ENCODE results near the gene PWP1.
A peak's percentile ranks its signal among the peaks of the same experiment; 100 is the strongest.
"Not testable (repeated sequence)": the region's sequence is repeated elsewhere in the genome, so short reads cannot be mapped to it uniquely, and the experiment has no call there.

The PWP1 gene

DNA sequence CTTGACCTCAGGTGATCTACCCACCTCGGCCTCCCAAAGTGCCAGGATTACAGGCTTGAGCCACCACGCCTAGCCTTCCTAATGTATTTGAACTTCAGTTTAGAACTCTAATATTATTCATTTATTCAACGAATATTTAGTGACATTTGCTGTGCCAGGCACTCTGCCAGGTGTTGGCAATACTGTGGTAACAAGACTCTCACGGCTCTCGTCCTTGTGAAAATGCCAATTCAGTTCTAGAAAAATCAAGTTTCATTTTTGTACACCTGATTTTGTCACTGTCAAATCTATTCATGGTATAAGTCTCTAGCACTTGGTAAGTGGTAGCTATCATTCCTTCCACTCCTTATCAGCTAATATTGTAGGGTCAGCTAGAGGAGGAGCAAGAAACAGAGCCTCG, 6.3 kb upstream of the PWP1 start:
- no peak for DNase-seq (ENCODE audit: extremely low read depth, low read depth)
- TF ChIP-seq, protein P1, sequence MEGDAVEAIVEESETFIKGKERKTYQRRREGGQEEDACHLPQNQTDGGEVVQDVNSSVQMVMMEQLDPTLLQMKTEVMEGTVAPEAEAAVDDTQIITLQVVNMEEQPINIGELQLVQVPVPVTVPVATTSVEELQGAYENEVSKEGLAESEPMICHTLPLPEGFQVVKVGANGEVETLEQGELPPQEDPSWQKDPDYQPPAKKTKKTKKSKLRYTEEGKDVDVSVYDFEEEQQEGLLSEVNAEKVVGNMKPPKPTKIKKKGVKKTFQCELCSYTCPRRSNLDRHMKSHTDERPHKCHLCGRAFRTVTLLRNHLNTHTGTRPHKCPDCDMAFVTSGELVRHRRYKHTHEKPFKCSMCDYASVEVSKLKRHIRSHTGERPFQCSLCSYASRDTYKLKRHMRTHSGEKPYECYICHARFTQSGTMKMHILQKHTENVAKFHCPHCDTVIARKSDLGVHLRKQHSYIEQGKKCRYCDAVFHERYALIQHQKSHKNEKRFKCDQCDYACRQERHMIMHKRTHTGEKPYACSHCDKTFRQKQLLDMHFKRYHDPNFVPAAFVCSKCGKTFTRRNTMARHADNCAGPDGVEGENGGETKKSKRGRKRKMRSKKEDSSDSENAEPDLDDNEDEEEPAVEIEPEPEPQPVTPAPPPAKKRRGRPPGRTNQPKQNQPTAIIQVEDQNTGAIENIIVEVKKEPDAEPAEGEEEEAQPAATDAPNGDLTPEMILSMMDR (IDR thresholded peaks at IDR 0.05; ENCODE audit: low read depth, low read length, missing control alignments) = no peak
- no peak overlapping the region for H3K4me3 ChIP-seq (replicated peaks; ENCODE audit: low read depth, low read length)

DNA sequence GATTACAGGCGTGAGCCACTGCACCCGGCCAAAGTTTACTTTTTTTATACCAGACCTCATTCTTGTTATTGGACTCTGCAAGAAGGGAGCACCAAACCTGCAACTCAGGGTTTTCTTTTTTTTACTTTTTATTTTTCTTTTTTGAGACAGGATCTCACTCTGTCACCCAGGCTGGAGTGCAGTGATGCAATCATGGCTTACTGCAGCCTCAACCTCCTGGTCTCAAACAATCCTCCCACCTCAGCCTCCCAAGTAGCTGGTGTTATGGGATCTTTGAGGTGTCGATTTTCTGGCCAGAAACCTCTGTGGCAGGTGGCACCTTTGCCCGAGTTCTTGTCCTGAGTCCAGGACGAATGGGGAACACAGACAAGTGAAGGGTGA, 4.2 kb upstream of the PWP1 start:
- no peak overlapping the region for H3K4me3 ChIP-seq (replicated peaks; ENCODE audit: low read depth, low read length)
- TF ChIP-seq, protein P1 (IDR thresholded peaks at IDR 0.05; ENCODE audit: low read depth, low read length, missing control alignments) = no peak

DNA sequence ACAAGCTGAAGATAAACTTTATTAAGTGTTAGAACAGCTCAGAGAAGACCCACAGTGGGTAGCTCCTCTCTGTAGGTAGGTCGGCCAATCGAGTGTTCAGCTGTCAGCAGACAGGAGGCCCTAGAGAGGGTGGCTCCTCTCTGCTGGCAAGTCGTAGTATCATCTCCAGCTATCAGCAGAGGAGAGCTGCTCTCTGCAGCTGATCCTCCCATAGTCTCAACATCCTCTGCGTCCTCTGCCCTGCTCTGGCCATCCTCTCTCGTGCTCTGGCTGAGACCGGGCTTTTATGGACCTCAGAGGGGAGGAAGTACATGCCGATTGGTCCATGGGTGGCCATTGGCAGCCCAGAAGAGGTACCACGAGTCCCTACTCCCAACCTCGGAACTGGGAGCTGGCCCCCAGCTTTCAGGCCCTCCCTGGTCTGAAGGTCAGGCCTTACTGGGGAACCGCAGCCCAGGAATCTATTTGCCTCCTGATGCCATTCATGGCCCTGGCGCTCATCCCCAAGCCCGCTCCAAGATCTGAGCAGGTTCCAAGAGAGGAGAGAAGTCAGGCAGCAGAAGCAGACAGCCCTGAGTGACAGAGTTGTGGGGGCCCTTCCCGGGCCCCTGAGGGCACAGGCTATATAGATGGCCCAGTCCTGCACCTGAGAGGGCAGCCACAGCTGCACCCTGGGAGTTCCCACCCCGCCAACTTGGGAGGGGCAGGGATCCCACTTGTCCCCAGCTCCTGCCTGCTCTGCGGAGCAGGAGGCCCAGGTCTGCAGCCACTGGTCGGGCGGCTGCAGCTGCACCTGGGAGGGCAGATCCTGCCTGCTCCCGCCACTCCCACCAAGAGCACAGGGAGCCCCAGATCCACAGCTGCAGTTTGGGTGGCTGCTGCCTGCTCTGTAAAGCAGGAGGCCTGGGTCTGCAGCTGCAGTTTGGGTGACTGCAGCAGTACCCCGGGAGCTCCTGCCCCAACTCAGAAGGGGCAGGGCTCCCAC, 3.5 kb upstream of the PWP1 start:
- H3K4me3 ChIP-seq (replicated peaks; ENCODE audit: low read depth, low read length) = no peak overlapping the region
- TF ChIP-seq, protein P1 (IDR thresholded peaks at IDR 0.05; ENCODE audit: low read depth, low read length, missing control alignments) = no peak
- DNase-seq (ENCODE audit: extremely low read depth, low read depth) = no peak

More for the DNA sequence above, 4.2 kb upstream of the PWP1 start:
- DNase-seq (ENCODE audit: extremely low read depth, low read depth) = no peak

DNA sequence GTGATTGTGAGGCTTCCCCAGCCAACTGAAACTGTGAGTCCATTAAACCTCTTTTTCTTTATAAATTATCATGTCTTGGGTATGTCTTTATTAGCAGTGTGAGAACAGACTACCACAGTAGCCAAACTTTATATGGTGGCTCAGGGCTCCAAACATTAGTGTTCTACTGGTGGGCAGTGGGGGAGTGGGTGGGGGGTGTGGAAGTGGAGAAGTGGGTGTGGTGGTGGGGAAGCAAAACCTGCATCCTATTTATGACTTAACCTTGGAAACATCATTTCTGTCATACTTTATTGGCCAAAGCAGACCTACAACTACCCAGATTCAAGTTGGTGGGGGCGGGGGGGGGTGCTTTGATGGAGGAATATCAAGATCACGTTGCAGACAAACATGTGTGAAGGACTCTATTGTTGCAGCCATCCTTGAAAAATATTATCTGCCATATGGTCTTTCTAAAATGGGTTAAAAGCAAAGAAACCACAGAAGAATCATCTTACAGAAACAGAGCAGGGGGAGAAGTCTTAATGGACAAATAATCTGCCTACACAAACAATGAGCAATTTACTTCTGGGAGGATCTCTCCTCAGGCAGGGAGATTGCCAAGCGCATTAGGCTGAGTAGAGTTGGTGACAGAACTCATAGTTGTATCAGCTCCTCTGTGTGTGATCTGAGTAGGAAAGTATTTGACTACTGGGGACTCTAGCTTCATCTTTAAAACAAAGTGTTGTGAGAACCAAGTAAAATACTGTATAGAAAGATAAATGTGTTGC, 1.4 kb upstream of the PWP1 start:
- TF ChIP-seq, protein P1 (IDR thresholded peaks at IDR 0.05; ENCODE audit: low read depth, low read length, missing control alignments) = no peak
- peak; percentile 25 for DNase-seq (ENCODE audit: extremely low read depth, low read depth)
- peak overlapping the region; percentile 63 for H3K4me3 ChIP-seq (replicated peaks; ENCODE audit: low read depth, low read length)

DNA sequence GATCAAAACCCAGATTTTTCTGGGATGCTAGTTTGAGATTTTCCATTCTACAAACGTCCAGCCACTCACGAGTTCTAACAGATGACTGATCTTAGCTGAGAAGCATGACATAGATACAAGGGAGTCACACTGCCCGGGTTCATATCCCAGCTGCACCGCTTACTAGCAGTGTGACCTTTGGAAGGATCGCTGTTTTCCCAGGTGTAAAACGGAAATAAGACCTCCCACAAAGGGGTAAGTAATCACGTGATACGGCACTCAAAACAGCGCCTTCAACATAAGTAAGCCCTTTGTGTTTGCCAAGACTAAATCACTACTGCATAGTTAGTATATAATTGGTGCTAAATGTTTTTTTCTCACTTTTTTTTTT, 624 bp upstream of the PWP1 start:
- peak; percentile 27 for DNase-seq (ENCODE audit: extremely low read depth, low read depth)
- TF ChIP-seq, protein P1 (IDR thresholded peaks at IDR 0.05; ENCODE audit: low read depth, low read length, missing control alignments) = no peak
- H3K4me3 ChIP-seq (replicated peaks; ENCODE audit: low read depth, low read length) = peak overlapping the region; percentile 63

DNA sequence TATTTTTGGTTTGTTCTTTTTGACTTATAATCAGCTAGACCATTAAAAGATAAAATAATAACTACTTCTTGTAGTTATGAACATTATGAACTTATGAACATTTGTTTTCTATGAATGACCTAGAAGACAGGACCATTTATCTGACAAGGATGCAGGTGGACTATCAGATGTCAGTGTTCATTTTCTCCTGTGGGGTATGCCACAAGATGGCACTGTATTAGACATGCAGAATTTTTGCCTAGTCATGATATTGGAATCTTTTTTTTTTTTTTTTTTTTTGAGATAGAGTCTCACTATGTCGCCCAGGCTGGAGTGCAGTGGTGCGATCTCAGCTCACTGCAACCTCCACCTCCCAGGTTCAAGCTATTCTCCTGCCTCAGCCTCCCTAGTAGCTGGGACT, 10.2 kb downstream of the PWP1 start:
- H3K4me3 ChIP-seq (replicated peaks; ENCODE audit: low read depth, low read length); DNase-seq (ENCODE audit: extremely low read depth, low read depth): not testable (repeated sequence)

DNA sequence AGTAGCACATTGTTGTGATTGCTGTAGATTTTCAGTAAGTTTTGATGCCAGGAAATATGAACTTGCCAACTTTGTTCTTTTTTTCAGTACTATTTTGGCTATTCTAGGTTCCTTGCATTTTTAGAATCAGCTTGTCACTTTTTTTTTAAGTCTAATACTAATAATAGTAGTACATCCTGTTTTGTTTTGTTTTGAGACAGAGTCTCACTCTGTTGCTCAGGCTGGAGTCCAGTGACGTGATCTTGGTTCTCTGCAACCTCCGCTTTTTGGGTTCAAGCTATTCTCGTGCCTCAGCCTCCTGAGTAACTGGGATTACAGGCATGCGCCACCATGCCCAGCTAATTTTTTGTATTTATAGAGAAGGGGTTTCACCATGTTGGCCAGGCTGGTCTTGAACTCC, 16.5 kb downstream of the PWP1 start:
- no peak overlapping the region for H3K4me3 ChIP-seq (replicated peaks; ENCODE audit: low read depth, low read length)
- no peak for DNase-seq (ENCODE audit: extremely low read depth, low read depth)
- TF ChIP-seq, protein P1 (IDR thresholded peaks at IDR 0.05; ENCODE audit: low read depth, low read length, missing control alignments) = no peak

Data from HFF-Myc (cell line).